Hematopoietic multipotent progenitor cell treated with erythropoietin and hydrocortisone succinate and interleukin-3 and kit ligand, for 6 days (in vitro differentiated cells): ENCODE measurements around the gene PIK3CD.
A peak's percentile ranks its signal among the peaks of the same experiment; 100 is the strongest.

Experiments
- DNase-seq: peaks from one replicate; pipeline ENCODE4 v3.0.0-alpha.2; 2015

The PIK3CD gene

GRCh38 chr1:9651565-9652378 is at the start of gene PIK3CD:
PIK3CD (plus strand) TSS chr1:9651731; CDS start chr1:9710456, 58,725 bp downstream.
- DNase-seq, result peak; percentile 52

DNA sequence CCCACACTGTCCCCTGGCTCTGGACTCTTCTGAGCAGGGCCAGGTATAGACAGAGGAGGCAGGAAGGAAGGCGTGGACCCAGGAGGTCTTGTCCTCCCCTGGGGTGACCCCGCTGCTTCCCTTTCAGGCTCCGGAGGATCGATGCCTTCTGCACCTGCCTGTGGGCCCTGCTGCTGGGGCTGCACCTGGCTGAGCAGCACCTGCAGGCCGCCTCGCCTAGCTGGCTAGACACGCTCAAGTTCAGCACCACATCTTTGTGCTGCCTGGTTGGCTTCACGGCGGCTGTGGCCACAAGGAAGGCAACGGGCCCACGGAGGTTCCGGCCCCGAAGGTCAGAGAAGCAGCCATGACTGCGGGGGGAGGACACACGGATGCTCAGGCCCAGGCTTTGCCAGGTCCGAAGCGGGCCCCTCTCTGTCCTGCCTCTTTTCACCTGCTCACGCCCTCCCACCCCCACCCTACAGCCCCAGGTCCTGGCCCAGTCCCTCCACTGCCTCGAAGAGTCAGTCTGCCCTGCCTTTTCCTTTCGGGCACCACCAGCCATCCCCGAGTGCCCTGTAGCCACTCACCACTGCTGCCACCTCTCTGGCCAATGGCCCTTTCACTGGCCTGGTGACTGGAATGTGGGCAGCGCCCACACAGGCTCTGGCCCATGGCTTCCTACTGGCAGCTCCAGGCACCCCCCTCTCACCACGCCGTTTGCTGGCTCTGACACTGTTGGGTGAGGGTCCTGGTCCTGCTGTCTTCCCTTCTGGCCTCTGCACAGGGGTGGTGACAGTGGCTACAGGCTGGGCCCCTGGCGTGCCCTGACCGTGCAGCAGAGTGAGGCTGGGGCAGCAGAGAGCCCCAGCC is 49.4 kb upstream of the PIK3CD start:
- no peak for DNase-seq

DNA sequence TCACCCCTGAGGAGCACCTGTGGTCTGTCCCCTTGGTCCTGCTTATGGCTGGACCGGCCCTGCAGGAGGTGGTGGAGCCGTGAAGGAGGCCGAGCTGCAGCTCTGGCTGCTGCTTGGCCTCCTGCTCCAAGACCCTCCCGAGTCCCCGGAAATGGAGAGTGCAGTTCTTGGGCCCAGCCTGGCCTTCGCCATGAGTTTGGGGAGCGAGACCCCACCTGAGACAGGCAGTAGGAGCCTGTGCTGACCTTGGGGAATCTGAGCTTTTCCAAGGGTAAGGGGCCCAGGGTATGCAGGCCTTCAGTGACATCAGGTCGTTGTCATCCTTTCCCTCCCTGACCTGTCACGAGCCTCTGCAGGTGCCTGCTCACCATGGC is 48.8 kb upstream of the PIK3CD start:
- no peak for DNase-seq

- DNase-seq, result no peak
Observed at GRCh38 chr1:9603307-9603706, 48.2 kb upstream of the PIK3CD start.

DNA sequence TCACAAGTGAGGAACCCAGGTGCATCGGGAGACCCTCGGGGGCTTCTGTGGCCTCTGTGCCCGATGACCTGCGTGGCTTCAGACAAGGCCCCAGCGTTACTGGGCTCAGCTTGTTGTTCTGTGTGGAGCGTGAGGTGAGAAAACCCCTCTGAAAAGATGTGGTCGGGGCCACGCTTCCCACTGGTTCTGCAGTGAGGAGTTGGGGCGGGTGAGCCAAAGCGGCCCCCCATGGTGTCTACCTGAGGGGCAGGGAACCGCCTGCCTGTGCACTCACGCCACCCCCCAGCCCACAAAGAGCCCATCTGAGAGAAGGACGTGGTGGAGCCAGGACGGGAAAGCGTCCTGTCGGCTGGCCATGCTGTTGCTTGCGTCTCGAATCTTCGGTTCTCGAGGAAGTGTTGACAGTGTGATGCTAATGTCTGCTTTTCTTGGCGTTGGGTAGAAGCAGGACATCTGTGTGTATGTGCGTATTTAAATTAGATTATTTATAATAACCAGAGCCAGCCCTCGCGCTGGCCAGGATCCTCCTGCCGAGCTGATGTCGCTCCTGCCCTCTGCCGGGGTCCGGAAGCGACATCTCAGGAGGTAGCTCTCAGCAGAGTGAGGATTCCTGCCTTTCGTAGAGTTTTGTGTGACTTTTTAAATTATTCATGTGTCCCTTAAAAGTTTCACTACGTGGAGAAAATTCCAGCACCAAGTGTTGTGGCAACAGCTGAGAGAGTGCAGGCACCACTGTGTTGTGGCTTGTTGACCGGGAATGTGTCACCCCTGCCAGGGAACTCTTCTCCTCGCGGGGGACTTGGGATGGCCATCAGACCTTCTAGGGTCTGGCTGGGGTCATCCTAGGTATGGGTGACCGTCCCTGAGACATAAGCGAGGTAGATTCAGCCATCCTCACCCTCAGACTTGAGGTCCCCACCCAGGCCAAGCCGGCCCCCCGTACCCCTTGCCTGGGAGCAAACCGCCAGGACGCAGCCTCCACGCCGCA is 47.5 kb upstream of the PIK3CD start:
- no peak for DNase-seq

- no peak for DNase-seq
Observed at GRCh38 chr1:9604836-9605235, 46.7 kb upstream of the PIK3CD start.

DNA sequence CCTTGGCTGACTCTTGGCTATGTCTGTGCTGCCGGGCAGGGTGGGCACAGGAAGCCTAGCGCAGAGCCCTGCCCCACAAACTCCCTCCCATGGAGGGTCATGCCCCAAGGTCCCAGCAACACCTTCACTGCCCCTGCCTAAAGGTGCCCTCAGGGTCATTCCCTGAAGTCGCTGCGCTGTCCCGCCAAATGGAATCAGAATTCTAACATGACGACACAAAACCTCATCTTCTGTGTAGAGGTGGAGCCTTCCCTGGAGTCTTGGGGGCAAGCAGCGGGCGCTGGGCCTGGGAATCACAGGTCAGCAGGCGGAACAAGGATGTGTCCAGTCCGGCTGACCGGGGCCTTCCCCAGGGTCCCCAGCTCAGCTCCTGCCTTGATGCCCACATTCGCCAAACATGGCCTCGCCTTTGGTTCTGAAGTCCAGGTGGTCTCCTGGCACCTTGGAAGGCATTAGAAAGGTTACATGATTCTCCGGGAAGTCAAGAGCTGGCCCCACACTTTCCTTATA is 45.5 kb upstream of the PIK3CD start:
- no peak for DNase-seq

GRCh38 chr1:9606458-9606857 is 45.1 kb upstream of the PIK3CD start:
- no peak for DNase-seq

GRCh38 chr1:9606948-9607347 is 44.6 kb upstream of the PIK3CD start:
- DNase-seq, result no peak

GRCh38 chr1:9607352-9607751 is 44.2 kb upstream of the PIK3CD start:
- DNase-seq, result no peak

DNA sequence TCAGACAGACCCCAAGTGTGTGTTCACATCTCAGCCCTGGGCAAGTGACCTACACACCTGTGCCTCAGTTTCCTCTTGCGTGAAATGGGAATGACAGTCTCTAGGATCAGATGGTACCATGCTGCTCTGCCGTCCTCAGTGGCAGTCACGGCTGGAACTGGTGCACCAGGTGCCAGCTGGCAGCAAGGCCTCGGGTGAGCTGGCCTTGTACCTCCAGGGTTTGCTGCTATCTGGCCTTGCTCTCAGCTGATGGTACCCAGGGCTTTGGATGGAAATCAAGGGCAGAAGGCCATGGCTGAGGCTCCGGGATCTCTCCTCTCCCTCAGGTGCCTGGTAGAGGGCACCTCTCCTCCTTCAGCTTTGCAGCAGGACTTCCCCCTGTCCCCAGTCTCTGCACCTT is 41.5 kb upstream of the PIK3CD start:
- DNase-seq, result no peak

- DNase-seq, result no peak
Observed at GRCh38 chr1:9610548-9610947, 41.0 kb upstream of the PIK3CD start.

GRCh38 chr1:9611716-9612115 is 39.8 kb upstream of the PIK3CD start:
- DNase-seq, result no peak

- DNase-seq, result no peak
Observed at GRCh38 chr1:9612162-9612845, 39.2 kb upstream of the PIK3CD start.

- no peak for DNase-seq
Observed at GRCh38 chr1:9612871-9613624, 38.5 kb upstream of the PIK3CD start.

DNA sequence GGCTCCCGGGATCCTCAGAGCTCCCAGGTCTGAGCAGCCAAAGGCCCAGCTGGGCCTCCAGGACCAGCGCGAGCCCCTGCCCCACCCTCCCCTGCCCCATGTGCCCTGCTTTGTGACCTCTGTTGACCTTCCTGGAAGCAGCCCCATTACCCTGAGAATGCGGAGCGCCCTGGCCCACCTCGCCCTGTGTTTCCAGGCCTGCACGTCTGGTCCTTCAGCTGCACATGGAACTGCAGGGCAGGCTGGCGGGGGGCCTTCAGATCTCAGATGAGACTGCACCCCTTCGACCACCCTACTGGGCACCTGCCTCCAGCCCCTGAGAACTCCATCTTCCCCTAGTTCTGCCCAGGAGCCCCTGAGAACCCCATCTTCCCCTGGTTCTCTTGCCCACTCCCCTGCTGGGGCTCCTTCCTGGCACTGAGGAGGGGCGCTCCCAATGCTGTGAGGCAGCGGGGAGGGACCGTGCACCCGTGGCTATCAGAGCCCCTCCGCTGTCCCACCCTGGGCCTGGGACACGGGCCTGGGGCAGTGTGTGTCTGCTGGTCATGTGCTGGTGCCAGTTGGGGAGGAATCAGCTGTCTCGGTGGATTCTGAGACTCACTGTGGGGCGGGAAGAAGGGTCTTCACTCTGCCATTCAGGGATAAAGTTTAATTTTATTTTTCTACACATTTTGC is 37.8 kb upstream of the PIK3CD start:
- no peak for DNase-seq

DNA sequence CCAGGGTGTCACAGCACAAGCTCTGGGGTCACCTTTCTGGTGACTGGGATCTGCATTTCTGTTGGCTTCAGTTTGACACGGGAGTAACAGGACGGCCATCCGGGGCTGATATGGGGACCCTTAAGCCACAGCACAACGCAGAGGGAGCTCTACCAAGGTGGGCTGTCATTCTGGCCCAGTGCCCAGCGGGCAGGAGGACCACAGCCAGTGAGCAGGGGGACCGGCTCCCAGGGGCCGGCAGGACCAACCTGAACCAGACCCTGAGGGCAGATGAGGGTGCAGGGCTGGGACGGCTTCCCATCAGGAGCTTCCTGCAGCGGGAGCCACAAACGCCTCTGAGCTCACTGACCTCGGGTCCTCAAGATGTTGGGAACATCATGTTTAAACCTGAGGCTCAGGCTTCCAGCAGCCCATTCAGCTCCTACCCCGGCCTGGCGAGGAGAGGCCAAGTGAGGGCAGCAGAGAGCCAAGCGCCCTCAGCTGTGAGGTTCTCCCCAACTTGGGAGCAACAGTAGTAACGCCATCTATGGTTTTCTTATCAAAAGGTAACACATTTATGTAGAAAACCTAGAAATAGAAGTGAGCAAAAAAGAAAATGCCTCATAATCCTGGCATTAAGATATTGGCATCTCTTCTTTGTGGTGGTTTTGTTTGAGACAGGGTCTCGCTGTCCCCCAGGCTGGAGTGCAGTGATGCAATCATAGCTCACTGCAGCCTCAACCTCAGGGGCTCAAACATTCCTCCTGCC is 36.0 kb upstream of the PIK3CD start:
- DNase-seq, result peak; percentile 92

DNA sequence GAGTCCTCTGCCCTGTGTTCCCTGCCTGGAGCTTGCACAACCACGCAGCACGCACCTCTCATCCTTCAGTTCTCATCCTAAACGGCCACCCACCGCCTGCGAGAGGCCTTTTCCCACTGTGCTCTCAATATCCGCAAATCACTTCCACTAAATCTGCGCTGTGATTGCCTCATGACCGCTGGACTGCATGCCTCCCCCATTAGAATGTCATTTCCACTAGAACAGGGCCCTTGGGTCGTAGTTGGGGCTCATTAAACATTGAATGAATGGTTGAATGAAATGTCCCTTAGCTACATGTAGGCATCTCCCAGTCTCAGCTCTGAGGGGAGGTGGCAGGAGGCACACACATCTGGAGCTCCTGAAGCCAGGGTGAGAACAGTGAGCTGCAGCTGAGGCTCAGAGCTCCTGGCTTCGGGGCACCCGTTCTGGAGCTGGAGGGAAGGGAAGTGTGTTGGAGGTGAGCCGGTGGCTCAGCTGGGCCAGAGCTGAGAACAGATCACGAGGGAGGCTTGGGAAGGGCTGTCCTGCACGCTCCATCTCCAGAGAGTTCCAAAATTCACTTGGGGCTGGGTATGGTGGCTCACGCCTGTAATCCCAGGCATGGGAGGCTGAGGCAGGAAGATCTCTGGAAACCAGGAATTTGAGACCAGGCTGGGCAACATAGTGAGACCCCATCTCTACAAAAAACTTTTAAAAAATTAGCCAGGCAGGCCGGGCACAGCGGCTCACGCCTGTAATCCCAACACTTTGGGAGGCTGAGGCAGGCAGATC is 32.4 kb upstream of the PIK3CD start:
- DNase-seq, result no peak

DNA sequence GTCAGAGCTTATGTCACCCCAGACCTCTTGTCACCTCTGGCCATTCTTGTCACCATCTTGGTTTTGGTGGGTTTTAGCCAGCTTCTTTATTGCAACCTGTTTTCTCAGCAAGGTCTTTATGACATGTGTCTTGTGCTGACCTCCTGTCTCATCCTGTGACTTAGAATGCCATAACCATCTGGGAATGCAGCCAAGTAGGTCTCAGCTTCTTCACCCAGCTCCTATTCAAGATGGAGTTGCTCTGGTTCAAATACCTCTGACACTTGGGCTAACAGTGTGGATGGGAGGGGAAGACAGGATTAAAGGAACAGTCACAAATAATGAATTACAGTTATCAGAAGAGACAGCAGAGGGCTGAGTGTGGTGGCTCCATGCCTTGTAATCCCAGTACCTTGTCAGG is 30.5 kb upstream of the PIK3CD start:
- no peak for DNase-seq
